Activated CD4-positive, alpha-beta T cell treated with anti-CD3 and anti-CD28 coated beads, Interleukin-2, amount 10 ng/mL, durations not matched to agents 7 days and 5 days (primary cell): ENCODE data around the gene R3HDM2. TPM values are rescaled to one million over a fixed set of nuclear protein-coding genes. Genes with fewer than 3 reads are reported as not detected.

Experiments used
- CTCF ChIA-PET: fragments of 350-600 bp; sonication (Branson Sonifier 250); formaldehyde crosslinking; loops from one replicate; lab custom pipeline; 2021; ENCODE audit warnings: antibody characterized with exemption; lab: Charles Lee
- POLR2A ChIA-PET: fragments of 350-600 bp; sonication (Branson Sonifier 250); formaldehyde crosslinking; loops from one replicate; lab custom pipeline; 2021; ENCODE audit warnings: antibody characterized with exemption; lab: Charles Lee
- DNase-seq: peaks from one replicate; pipeline ENCODE4 v3.0.0-alpha.2; 2020
- H3K27ac Mint-ChIP-seq: one replicate; pipeline ENCODE4 v1.8.0; 2021; ENCODE audit warnings: mild to moderate bottlenecking, moderate library complexity, mixed read lengths
- H3K27me3 Mint-ChIP-seq: one replicate; pipeline ENCODE4 v1.8.0; 2021; ENCODE audit warnings: mixed read lengths
- H3K36me3 Mint-ChIP-seq: one replicate; pipeline ENCODE4 v1.8.0; 2021; ENCODE audit warnings: low read depth, mixed read lengths
- H3K4me1 Mint-ChIP-seq: one replicate; pipeline ENCODE4 v1.8.0; 2021; ENCODE audit warnings: mixed read lengths
- H3K4me3 Mint-ChIP-seq: one replicate; pipeline ENCODE4 v1.8.0; 2021; ENCODE audit warnings: mild to moderate bottlenecking, moderate library complexity, mixed read lengths
- H3K9me3 Mint-ChIP-seq: one replicate; pipeline ENCODE4 v1.8.0; 2021; ENCODE audit warnings: mixed read lengths
- total RNA-seq, 2 experiments: library from RNA; stranded (reverse); gene quantifications; one replicate each; pipeline ENCODE4 v1.2.3, GENCODE V29; 2021

R3HDM2 gene
- total RNA-seq, 2 experiments from 2014 or later = 71.6 to 74.5 TPM

- H3K4me3 Mint-ChIP-seq = no peak overlapping the region
- peaks cover 74% of the 10 kb centered on the region for H3K4me1 Mint-ChIP-seq
Observed at GRCh38 chr12:57227315-57228115, 203.3 kb downstream of the R3HDM2 start.

GRCh38 chr12:57226588-57227314 lies 204.1 kb downstream of the R3HDM2 start:
- Mint-ChIP-seq H3K9me3 (no peaks in the 10 kb centered on the region), H3K4me3 (no peak overlapping the region), H3K36me3 (peaks cover 13% of the 10 kb centered on the region), H3K27ac (no peak overlapping the region), H3K4me1 (peaks cover 70% of the 10 kb centered on the region), H3K27me3 (peaks cover 51% of the 10 kb centered on the region)
- CTCF ChIA-PET = interaction anchor here (1.2 to 10.9 kb wide), 5 partner anchors 13 to 252 kb away, joined by 3 to 332 read pairs (median 4); partner anchors contain the start of genes GLI1 and STAC3
- no peak for DNase-seq
- POLR2A ChIA-PET = no interaction called here

More at GRCh38 chr12:57227315-57228115, 203.3 kb downstream of the R3HDM2 start:
- no peaks in the 10 kb centered on the region for H3K9me3 Mint-ChIP-seq
- ChIA-PET POLR2A (no interaction called here), CTCF (interaction anchor here (1.4 to 10.9 kb wide), 3 partner anchors 14 to 231 kb away, joined by 4 to 332 read pairs (median 61); partner anchors contain the start of genes GLI1 and STAC3)
- peaks cover 44% of the 10 kb centered on the region for H3K27me3 Mint-ChIP-seq
- DNase-seq = no peak
- H3K36me3 Mint-ChIP-seq = peaks cover 19% of the 10 kb centered on the region
- H3K27ac Mint-ChIP-seq = no peak overlapping the region

- DNase-seq = no peak
- H3K27ac Mint-ChIP-seq = peak overlapping the region; percentile 65
- CTCF ChIA-PET = interaction anchor here (1.2 to 10.9 kb wide), 5 partner anchors 12 to 253 kb away, joined by 3 to 332 read pairs (median 4); partner anchors contain the start of genes GLI1 and STAC3
- H3K36me3 Mint-ChIP-seq = peaks cover 10% of the 10 kb centered on the region
- H3K4me1 Mint-ChIP-seq = peaks cover 67% of the 10 kb centered on the region
- peak overlapping the region; percentile 51 for H3K4me3 Mint-ChIP-seq
- no peaks in the 10 kb centered on the region for H3K9me3 Mint-ChIP-seq
- POLR2A ChIA-PET = no interaction called here
- peaks cover 61% of the 10 kb centered on the region for H3K27me3 Mint-ChIP-seq
Observed at GRCh38 chr12:57225680-57226210, 205.1 kb downstream of the R3HDM2 start.

- Mint-ChIP-seq H3K4me1 (peaks cover 60% of the 10 kb centered on the region), H3K9me3 (no peaks in the 10 kb centered on the region), H3K4me3 (peak overlapping the region; percentile 51), H3K27ac (peak overlapping the region; percentile 65), H3K36me3 (peaks cover 4% of the 10 kb centered on the region), H3K27me3 (peaks cover 65% of the 10 kb centered on the region)
- ChIA-PET CTCF (interaction anchor here (0.8 to 10.9 kb wide), 5 partner anchors 9 to 254 kb away, joined by 3 to 332 read pairs (median 3); partner anchors contain the start of gene STAC3), POLR2A (interaction anchor here (0.6 kb wide), 1 partner anchor 43 kb away, joined by 4 read pairs; no protein-coding TSS in a partner anchor)
- peak; percentile 64 for DNase-seq
Observed at GRCh38 chr12:57224973-57225679, 205.7 kb downstream of the R3HDM2 start.

- no peak for DNase-seq
- Mint-ChIP-seq H3K27me3 (peaks cover 70% of the 10 kb centered on the region), H3K9me3 (no peaks in the 10 kb centered on the region), H3K4me3 (no peak overlapping the region), H3K27ac (no peak overlapping the region), H3K36me3 (no peaks in the 10 kb centered on the region), H3K4me1 (peaks cover 53% of the 10 kb centered on the region)
- ChIA-PET CTCF (interaction anchor here (0.8 to 10.9 kb wide), 4 partner anchors 9 to 42 kb away, joined by 3 to 332 read pairs (median 32); partner anchors contain the start of gene STAC3), POLR2A (interaction anchor here (0.6 kb wide), 1 partner anchor 44 kb away, joined by 4 read pairs; no protein-coding TSS in a partner anchor)
Observed at GRCh38 chr12:57224278-57224972, 206.4 kb downstream of the R3HDM2 start.

- no peak for DNase-seq
- CTCF ChIA-PET = interaction anchor here (0.6 to 10.9 kb wide), 7 partner anchors 9 to 213 kb away, joined by 3 to 332 read pairs (median 17); partner anchors contain the start of gene STAC3
- Mint-ChIP-seq H3K27ac (no peak overlapping the region), H3K27me3 (peaks cover 80% of the 10 kb centered on the region), H3K4me1 (peaks cover 45% of the 10 kb centered on the region), H3K36me3 (no peaks in the 10 kb centered on the region), H3K4me3 (no peak overlapping the region), H3K9me3 (no peaks in the 10 kb centered on the region)
- POLR2A ChIA-PET = no interaction called here
Observed at GRCh38 chr12:57223191-57224165, 207.4 kb downstream of the R3HDM2 start.

- no peaks in the 10 kb centered on the region for H3K36me3 Mint-ChIP-seq
- H3K4me1 Mint-ChIP-seq = peaks cover 45% of the 10 kb centered on the region
- no peaks in the 10 kb centered on the region for H3K9me3 Mint-ChIP-seq
- POLR2A ChIA-PET = no interaction called here
- DNase-seq = no peak
- H3K4me3 Mint-ChIP-seq = no peak overlapping the region
- H3K27me3 Mint-ChIP-seq = peaks cover 86% of the 10 kb centered on the region
- H3K27ac Mint-ChIP-seq = no peak overlapping the region
- CTCF ChIA-PET = interaction anchor here (0.6 to 6.0 kb wide), 7 partner anchors 9 to 214 kb away, joined by 3 to 61 read pairs (median 10); no protein-coding TSS in a partner anchor
Observed at GRCh38 chr12:57222286-57223190, 208.3 kb downstream of the R3HDM2 start.

- H3K9me3 Mint-ChIP-seq = no peaks in the 10 kb centered on the region
- ChIA-PET CTCF (interaction anchor here (0.7 to 2.6 kb wide), 6 partner anchors 9 to 21 kb away, joined by 3 to 18 read pairs (median 8); no protein-coding TSS in a partner anchor), POLR2A (no interaction called here)
- H3K27ac Mint-ChIP-seq = no peak overlapping the region
- no peaks in the 10 kb centered on the region for H3K36me3 Mint-ChIP-seq
- peaks cover 40% of the 10 kb centered on the region for H3K4me1 Mint-ChIP-seq
- no peak overlapping the region for H3K4me3 Mint-ChIP-seq
- no peak for DNase-seq
- peaks cover 82% of the 10 kb centered on the region for H3K27me3 Mint-ChIP-seq
Observed at GRCh38 chr12:57221169-57221917, 209.5 kb downstream of the R3HDM2 start.

GRCh38 chr12:57220770-57221168 lies 210.1 kb downstream of the R3HDM2 start:
- Mint-ChIP-seq H3K9me3 (no peaks in the 10 kb centered on the region), H3K4me3 (no peak overlapping the region), H3K27me3 (peaks cover 80% of the 10 kb centered on the region), H3K36me3 (no peaks in the 10 kb centered on the region), H3K27ac (no peak overlapping the region), H3K4me1 (peaks cover 39% of the 10 kb centered on the region)
- no peak for DNase-seq
- CTCF ChIA-PET = interaction anchor here (2.6 kb wide), 1 partner anchor 18 kb away, joined by 17 read pairs; no protein-coding TSS in a partner anchor
- POLR2A ChIA-PET = no interaction called here
